Sciatic nerve (tissue), 2 donors: ENCODE results near the gene ZC3H10. TPM values are rescaled to one million over a fixed set of nuclear protein-coding genes. Genes with fewer than 3 reads are reported as not detected.

Source experiments
- ATAC-seq: fragments of 200-7000 bp; cut with Tn5 transposase; one replicate; pipeline ENCODE4 v1.9.1; 2020; ENCODE audit warnings: mild to moderate bottlenecking, moderate library complexity
- DNase-seq: peaks from one replicate; pipeline ENCODE4 v3.0.0-alpha.2; 2020; ENCODE audit warnings: low spot score
- intact Hi-C: fragments of 100-400 bp; cut with DNase I; formaldehyde crosslinking; loops from one replicate; pipeline ENCODE4 v1.14.2; 2022
- total RNA-seq: library from RNA; stranded (reverse); fragmentation: NEBNext Ultra II Directional; extraction: Animal tissue kit (Norgen Biotek cat#: 25700); gene quantifications from one replicate; pipeline ENCODE4 v1.2.1, GENCODE V29; 2021
- donor health status: DM: no; HTN: no; CAD: no.
- donor health status: DM: no; HTN: no; CAD: no.

ZC3H10 gene
- total RNA-seq, 1 donor from 2014 or later: 9.0 TPM

- intact Hi-C loops: no loop called here
- DNase-seq (no peak), ATAC-seq (no peak)
Observed at GRCh38 chr12:56121204-56121870, 3.3 kb downstream of the ZC3H10 start.

- ATAC-seq (no peak), DNase-seq (no peak)
- intact Hi-C loops: no loop called here
Observed at GRCh38 chr12:56122637-56123036, 4.6 kb downstream of the ZC3H10 start.

GRCh38 chr12:56124133-56124532 lies 6.1 kb downstream of the ZC3H10 start:
- intact Hi-C loops: no loop called here
- no peak for ATAC-seq

GRCh38 chr12:56126732-56127239 lies 8.7 kb downstream of the ZC3H10 start:
- no peak for ATAC-seq
- intact Hi-C loops: no loop called here
- no peak for DNase-seq

More at GRCh38 chr12:56124133-56124532, 6.1 kb downstream of the ZC3H10 start:
- no peak for DNase-seq

GRCh38 chr12:56127485-56127887 lies 9.4 kb downstream of the ZC3H10 start:
- DNase-seq (no peak), ATAC-seq (peak; percentile 0)
- intact Hi-C loops: no loop called here

GRCh38 chr12:56127888-56128669 lies 10.0 kb downstream of the ZC3H10 start, which contains the start of gene ESYT1:
TSS of gene ESYT1 (plus strand) at chr12:56128267. CDS start at chr12:56128320, 53 bp downstream.
- ATAC-seq (peak; percentile 96), DNase-seq (peak; percentile 98)
- intact Hi-C loops: no loop called here

- peak; percentile 65 for DNase-seq
- intact Hi-C loops: no loop called here
- peak; percentile 25 for ATAC-seq
Observed at GRCh38 chr12:56128670-56129205, 10.7 kb downstream of the ZC3H10 start.

GRCh38 chr12:56129206-56129941 lies 11.3 kb downstream of the ZC3H10 start:
- peak; percentile 41 for ATAC-seq
- DNase-seq: peak; percentile 76
- intact Hi-C loops: no loop called here

- ATAC-seq (no peak), DNase-seq (no peak)
- intact Hi-C loops: no loop called here
Observed at GRCh38 chr12:56129942-56130495, 12.0 kb downstream of the ZC3H10 start.

- ATAC-seq: no peak
- no peak for DNase-seq
- intact Hi-C loops: no loop called here
Observed at GRCh38 chr12:56130876-56131275, 12.8 kb downstream of the ZC3H10 start.

GRCh38 chr12:56134897-56135296 lies 16.8 kb downstream of the ZC3H10 start:
- DNase-seq (no peak), ATAC-seq (no peak)
- intact Hi-C loops: no loop called here

GRCh38 chr12:56137853-56138571 lies 19.9 kb downstream of the ZC3H10 start:
- no peak for ATAC-seq
- intact Hi-C loops: no loop called here
- no peak for DNase-seq

GRCh38 chr12:56141946-56142784 lies 24.1 kb downstream of the ZC3H10 start:
- ATAC-seq (no peak), DNase-seq (no peak)
- intact Hi-C loops: no loop called here

GRCh38 chr12:56143217-56143616 lies 25.2 kb downstream of the ZC3H10 start:
- DNase-seq (no peak), ATAC-seq (no peak)
- intact Hi-C loops: no loop called here

GRCh38 chr12:56143870-56144269 lies 25.8 kb downstream of the ZC3H10 start:
- DNase-seq: no peak
- intact Hi-C loops: no loop called here
- ATAC-seq: peak; percentile 33

GRCh38 chr12:56145217-56145616 lies 27.2 kb downstream of the ZC3H10 start:
- DNase-seq (no peak), ATAC-seq (no peak)
- intact Hi-C loops: no loop called here
